Neural cell (in vitro differentiated cells): ENCODE results near the gene AHNAK. TPM values are rescaled to one million over a fixed set of nuclear protein-coding genes. Genes with fewer than 3 reads are reported as not detected.

Experiments used
- H2AFZ ChIP-seq: fragments of 200-600, 300-800 bp; sonication (generic), shearing (Covaris generic); 2 replicates; pipeline ENCODE4 v1.6.0; 2014; ENCODE audit warnings: low read depth, mild to moderate bottlenecking, antibody characterized with exemption, low read length, moderate library complexity
- H3F3A ChIP-seq: fragments of 200-600 bp; shearing (Covaris generic); 2 replicates; pipeline ENCODE4 v1.6.1; 2016; ENCODE audit warnings: mild to moderate bottlenecking, moderate library complexity, mixed read lengths, antibody characterized with exemption, low read length; ENCODE audit not compliant: insufficient read depth, poor library complexity, severe bottlenecking
- H3K27ac ChIP-seq: fragments of 200-600, 300-800 bp; sonication (generic), shearing (Covaris generic); 2 replicates; pipeline ENCODE4 v1.5.1; 2014; ENCODE audit warnings: mild to moderate bottlenecking, low read length, moderate library complexity
- H3K27me3 ChIP-seq: fragments of 300-800, 200-600 bp; sonication (generic), shearing (Covaris generic); 2 replicates; pipeline ENCODE4 v1.6.0; 2014; ENCODE audit warnings: mild to moderate bottlenecking, low read depth, low read length, moderate library complexity; ENCODE audit not compliant: insufficient read depth
- H3K36me3 ChIP-seq: fragments of 300-800, 200-600 bp; sonication (generic), shearing (Covaris generic); 2 replicates; pipeline ENCODE4 v1.5.1; 2014; ENCODE audit warnings: mild to moderate bottlenecking, antibody characterized with exemption, low read length, moderate library complexity; ENCODE audit not compliant: insufficient read depth
- H3K4me2 ChIP-seq: fragments of 300-800, 200-600 bp; sonication (generic), shearing (Covaris generic); 2 replicates; pipeline ENCODE4 v1.6.0; 2014; ENCODE audit warnings: mild to moderate bottlenecking, low read length
- H3K4me3 ChIP-seq: fragments of 300-800, 200-600 bp; sonication (generic), shearing (Covaris generic); 2 replicates; pipeline ENCODE4 v1.5.1; 2014; ENCODE audit warnings: mild to moderate bottlenecking, low read length, moderate library complexity
- H3K79me2 ChIP-seq: fragments of 200-600 bp; shearing (Covaris generic); replicated peaks from 2 replicates; pipeline ENCODE4 v1.6.0; 2014; ENCODE audit warnings: mild to moderate bottlenecking, low read length, moderate library complexity; ENCODE audit not compliant: insufficient read depth
- H3K9ac ChIP-seq: fragments of 300-800, 200-600 bp; sonication (generic), shearing (Covaris generic); 2 replicates; pipeline ENCODE4 v1.6.1; 2016; ENCODE audit warnings: mild to moderate bottlenecking, low read length, mixed read lengths
- H3K9me2 ChIP-seq: fragments of 200-600 bp; shearing (Covaris generic); 2 replicates; pipeline ENCODE4 v1.6.1; 2016; ENCODE audit warnings: mild to moderate bottlenecking, low read length, mixed read lengths; ENCODE audit not compliant: insufficient read depth
- H3K9me3 ChIP-seq: fragments of 200-600, 300-800 bp; sonication (generic), shearing (Covaris generic); 2 replicates; pipeline ENCODE4 v1.6.1; 2016; ENCODE audit warnings: mild to moderate bottlenecking, mixed run types, low read length, moderate library complexity, mixed read lengths
- H4K20me1 ChIP-seq: fragments of 200-600 bp; shearing (Covaris generic); 2 replicates; pipeline ENCODE4 v1.6.1; 2016; ENCODE audit warnings: mild to moderate bottlenecking, mixed run types; ENCODE audit not compliant: insufficient read depth
- CTCF ChIP-seq: fragments of 450-650 bp; IDR thresholded peaks from 2 replicates; pipeline ENCODE4 v1.5.1; 2014; ENCODE audit warnings: antibody characterized with exemption, mild to moderate bottlenecking, moderate library complexity; ENCODE audit not compliant: poor library complexity, severe bottlenecking
- EP300 ChIP-seq: fragments of 450-650 bp; conservative IDR thresholded peaks from 2 replicates; pipeline ENCODE4 v1.6.1; 2014; ENCODE audit warnings: antibody characterized with exemption, mild to moderate bottlenecking, moderate library complexity; ENCODE audit not compliant: poor library complexity, severe bottlenecking
- EZH2 ChIP-seq: fragments of 200-600, 300-800 bp; shearing (Covaris generic), sonication (generic); IDR thresholded peaks from 2 replicates; pipeline ENCODE4 v1.6.1; 2014; ENCODE audit warnings: antibody characterized with exemption, low read length, borderline replicate concordance, mild to moderate bottlenecking; ENCODE audit not compliant: insufficient read depth, poor library complexity, severe bottlenecking
- MXI1 ChIP-seq: fragments of 450-650 bp; conservative IDR thresholded peaks from 2 replicates; pipeline ENCODE4 v1.6.1; 2014; ENCODE audit warnings: antibody characterized with exemption, mild to moderate bottlenecking; ENCODE audit not compliant: poor library complexity, severe bottlenecking
- POLR2AphosphoS5 ChIP-seq: IDR thresholded peaks from 2 replicates; pipeline ENCODE4 v1.6.1; 2012
- RAD21 ChIP-seq: fragments of 450-650 bp; conservative IDR thresholded peaks from 2 replicates; pipeline ENCODE4 v1.6.1; 2014; ENCODE audit warnings: antibody characterized with exemption, mild to moderate bottlenecking, moderate library complexity
- REST ChIP-seq: IDR thresholded peaks from 2 replicates; pipeline ENCODE4 v1.6.1; 2012; ENCODE audit warnings: borderline replicate concordance
- SMC3 ChIP-seq: fragments of 450-650 bp; conservative IDR thresholded peaks from 2 replicates; pipeline ENCODE4 v1.6.1; 2014; ENCODE audit warnings: antibody characterized with exemption, mild to moderate bottlenecking, moderate library complexity; ENCODE audit not compliant: poor library complexity
- TAF1 ChIP-seq: IDR thresholded peaks from 2 replicates; pipeline ENCODE4 v1.6.1; 2012; ENCODE audit warnings: low read depth
- polyA plus RNA-seq: library from polyadenylated mRNA; depleted of rRNA; stranded (reverse); fragments of >200 nt; gene quantifications from 2 replicates; pipeline ENCODE4 v1.2.3, GENCODE V29; 2014

Gene AHNAK
- polyA plus RNA-seq, 1 donor from 2014 or later: 0.11 TPM

DNA sequence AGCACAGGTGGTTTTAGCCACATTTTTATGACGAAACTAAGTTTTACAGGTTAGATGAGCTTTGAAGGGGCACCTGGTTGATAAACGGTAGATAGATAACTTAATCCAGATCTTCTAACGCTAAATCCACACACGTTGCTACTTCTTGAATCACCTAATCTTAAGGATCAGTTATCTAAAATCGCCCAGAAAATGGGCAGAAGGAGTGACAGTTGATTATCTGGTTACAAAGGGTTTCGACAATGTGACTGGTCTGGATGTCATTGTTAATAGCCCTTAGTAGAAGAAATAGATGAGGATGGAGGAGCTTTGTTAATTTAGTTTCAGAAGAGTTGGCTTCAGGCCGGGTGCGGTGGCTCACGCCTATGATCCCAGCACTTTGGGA is 84.1 kb downstream of the AHNAK start:
- no peak overlapping the region for H3K27ac ChIP-seq
- no peak overlapping the region for H3K4me3 ChIP-seq
- H3K9me2 ChIP-seq: no peaks in the 10 kb centered on the region
- H4K20me1 ChIP-seq: no peaks in the 10 kb centered on the region
- no peaks in the 10 kb centered on the region for H3K9me3 ChIP-seq
- no peak overlapping the region for H3K4me2 ChIP-seq
- H3K79me2 ChIP-seq: no peaks in the 10 kb centered on the region
- no peaks in the 10 kb centered on the region for H3K36me3 ChIP-seq
- H3K27me3 ChIP-seq: no peaks in the 10 kb centered on the region
- H2AFZ ChIP-seq: no peak overlapping the region
- no peaks in the 10 kb centered on the region for H3F3A ChIP-seq
- TF ChIP-seq TAF1 (no peak), EZH2 (no peak), EP300 (no peak), MXI1 (no peak), POLR2AphosphoS5 (no peak), RAD21 (no peak), SMC3 (no peak), CTCF (no peak), REST (no peak)
- no peak overlapping the region for H3K9ac ChIP-seq

DNA sequence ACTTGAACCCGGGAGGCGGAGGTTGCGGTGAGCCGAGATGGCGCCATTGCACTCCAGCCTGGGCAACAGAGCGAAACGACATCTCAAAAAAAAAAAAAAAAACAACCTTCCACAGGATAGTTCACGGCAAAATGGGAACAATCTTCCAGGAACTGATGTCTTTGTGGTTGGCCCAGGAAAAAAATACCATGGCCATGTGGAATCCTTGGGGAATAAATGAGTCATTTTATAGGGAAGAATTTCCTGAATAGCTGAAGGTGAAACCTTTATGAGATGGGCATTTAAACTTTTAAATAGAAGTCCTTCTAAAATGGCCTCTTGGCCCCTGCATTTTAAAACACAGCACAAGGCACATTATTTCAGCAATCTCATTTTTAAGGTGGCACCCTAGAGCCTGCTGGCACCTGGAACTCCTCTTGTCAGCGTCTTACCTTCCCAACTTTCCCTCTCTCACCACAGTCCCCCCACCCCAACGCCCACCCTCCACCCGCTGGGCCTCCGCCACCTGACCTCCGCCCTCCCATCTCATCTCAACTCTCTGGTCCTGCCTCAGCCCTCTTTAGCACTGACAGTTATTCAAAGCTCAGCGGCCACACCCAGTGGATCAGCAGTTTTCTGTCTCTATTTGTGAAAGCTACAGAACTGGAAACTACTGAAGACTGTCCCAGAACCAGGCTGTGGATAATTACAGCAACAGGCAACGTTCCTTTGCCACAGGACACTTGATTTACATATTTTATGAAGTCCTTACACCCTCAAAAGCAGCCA is 84.7 kb downstream of the AHNAK start:
- H3K9ac ChIP-seq: no peak overlapping the region
- H3K27me3 ChIP-seq: no peaks in the 10 kb centered on the region
- TF ChIP-seq EZH2 (no peak), EP300 (no peak)
- H3K36me3 ChIP-seq: no peaks in the 10 kb centered on the region
- H3K4me3 ChIP-seq: no peak overlapping the region
- no peaks in the 10 kb centered on the region for H3K9me2 ChIP-seq
- H4K20me1 ChIP-seq: no peaks in the 10 kb centered on the region
- no peaks in the 10 kb centered on the region for H3K79me2 ChIP-seq
- H3K27ac ChIP-seq: no peak overlapping the region
- no peaks in the 10 kb centered on the region for H3F3A ChIP-seq
- H3K4me2 ChIP-seq: no peak overlapping the region
- H3K9me3 ChIP-seq: no peaks in the 10 kb centered on the region
- H2AFZ ChIP-seq: no peak overlapping the region

DNA sequence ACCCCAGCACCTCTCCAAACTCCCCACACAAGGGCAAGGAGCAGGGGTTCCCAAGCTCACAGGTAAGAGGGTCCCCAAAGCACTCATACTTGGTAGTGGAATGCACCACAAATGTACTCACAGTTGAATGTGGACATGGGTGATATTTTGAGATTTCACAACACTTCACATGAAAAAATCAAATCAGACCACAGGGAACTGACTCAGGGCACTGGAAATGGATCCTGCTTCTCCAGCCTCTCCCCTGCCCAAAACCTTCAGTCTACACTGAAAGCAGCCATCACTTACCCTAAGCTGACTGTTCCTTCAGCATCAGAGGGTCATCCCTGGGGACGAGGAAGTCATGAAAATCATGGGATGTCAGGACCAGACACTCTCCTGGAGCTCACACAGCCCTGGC is 87.5 kb downstream of the AHNAK start:
- no peaks in the 10 kb centered on the region for H3K27me3 ChIP-seq
- no peak overlapping the region for H3K4me3 ChIP-seq
- H3K27ac ChIP-seq: no peak overlapping the region
- H3K79me2 ChIP-seq: no peaks in the 10 kb centered on the region
- H4K20me1 ChIP-seq: no peaks in the 10 kb centered on the region
- H3K9me3 ChIP-seq: no peaks in the 10 kb centered on the region
- TF ChIP-seq EZH2 (no peak), CTCF (no peak), POLR2AphosphoS5 (no peak), RAD21 (no peak), EP300 (no peak), SMC3 (no peak), TAF1 (no peak), MXI1 (no peak), REST (no peak)
- no peaks in the 10 kb centered on the region for H3K9me2 ChIP-seq
- H2AFZ ChIP-seq: no peak overlapping the region
- no peaks in the 10 kb centered on the region for H3F3A ChIP-seq
- no peaks in the 10 kb centered on the region for H3K36me3 ChIP-seq
- H3K9ac ChIP-seq: no peak overlapping the region
- H3K4me2 ChIP-seq: no peak overlapping the region
